SK-N-SH (cell line): ENCODE data around the gene FZR1. TPM values are rescaled to one million over a fixed set of nuclear protein-coding genes. Genes with fewer than 3 reads are reported as not detected.
A peak's percentile ranks its signal among the peaks of the same experiment; 100 is the strongest.

Experiments used
- CTCF ChIA-PET: fragments of 300-600, 350-600 bp; formaldehyde crosslinking; extraction: SDS; loops from one replicate; lab custom pipeline; 2021; lab: Yijun Ruan, JAX
- POLR2A ChIA-PET: fragments of 350-600 bp; sonication (Branson Sonifier 250); formaldehyde crosslinking; extraction: SDS; loops from one replicate; lab custom pipeline; 2020; ENCODE audit warnings: antibody characterized with exemption, inconsistent platforms; lab: Yijun Ruan, JAX
- DNase-seq: peaks from one replicate; pipeline ENCODE4 v3.0.0; 2012
- H2AFZ ChIP-seq: fragments of 200-600 bp; sonication (generic); 2 replicates; pipeline ENCODE4 v1.8.1; 2016; ENCODE audit warnings: antibody characterized with exemption, mild to moderate bottlenecking, low read depth
- H3F3A ChIP-seq: fragments of 200-600 bp; sonication (generic); replicated peaks from 2 replicates; pipeline ENCODE3; 2016; ENCODE audit warnings: antibody characterized with exemption, mild to moderate bottlenecking; ENCODE audit not compliant: insufficient read depth
- H3K27ac ChIP-seq, 2 experiments: fragments of 200-500 bp in 1 of 2; fragments of 200-600 bp in 1 of 2; sonication (Bioruptor generic) in 1 of 2; sonication (generic), shearing (Covaris generic) in 1 of 2; 2 replicates each; pipeline versions ENCODE4 v1.5.1 to v1.6.1; 2014 to 2016; ENCODE audit warnings: low read depth in 2 of 2, inconsistent platforms in 1 of 2, low read length in 1 of 2, mild to moderate bottlenecking in 1 of 2, mixed read lengths in 1 of 2
- H3K27me3 ChIP-seq: fragments of 200-600 bp; sonication (generic), shearing (Covaris generic); 2 replicates; pipeline ENCODE4 v1.6.1; 2016; ENCODE audit warnings: mixed run types; ENCODE audit not compliant: insufficient read depth
- H3K36me3 ChIP-seq, 2 experiments: fragments of 200-500 bp in 1 of 2; fragments of 200-600 bp in 1 of 2; sonication (Bioruptor generic) in 1 of 2; sonication (generic) in 1 of 2; replicated peaks in 1 of 2; 2 replicates each; pipeline versions ENCODE3 to v1.5.1; 2014 to 2016; ENCODE audit warnings: low read length in 1 of 2, mild to moderate bottlenecking in 1 of 2; ENCODE audit not compliant: insufficient read depth in 2 of 2, control insufficient read depth in 1 of 2
- H3K4me1 ChIP-seq, 2 experiments: fragments of 200-500 bp in 1 of 2; fragments of 200-600 bp in 1 of 2; sonication (Bioruptor generic) in 1 of 2; sonication (generic), shearing (Covaris generic) in 1 of 2; 2 replicates each; pipeline versions ENCODE4 v1.5.1 to v1.6.1; 2014 to 2016; ENCODE audit warnings: low read depth in 1 of 2, low read length in 1 of 2, mixed run types in 1 of 2; ENCODE audit not compliant: insufficient read depth in 2 of 2, control insufficient read depth in 1 of 2
- H3K4me2 ChIP-seq: fragments of 200-600 bp; sonication (generic), shearing (Covaris generic); 2 replicates; pipeline ENCODE4 v1.6.1; 2017; ENCODE audit warnings: mixed run types
- H3K4me3 ChIP-seq, 2 experiments: fragments of 200-500 bp in 1 of 2; fragments of 200-600 bp in 1 of 2; sonication (Bioruptor generic) in 1 of 2; sonication (generic), shearing (Covaris generic) in 1 of 2; 2 replicates each; pipeline versions ENCODE4 v1.5.1 to v1.8.1; 2014 to 2016; ENCODE audit warnings: low read depth in 2 of 2, inconsistent platforms in 1 of 2, low read length in 1 of 2, mild to moderate bottlenecking in 1 of 2, mixed read lengths in 1 of 2, moderate library complexity in 1 of 2
- H3K79me2 ChIP-seq: fragments of 200-600 bp; sonication (generic); 2 replicates; pipeline ENCODE4 v1.8.1; 2017; ENCODE audit warnings: mild to moderate bottlenecking; ENCODE audit not compliant: insufficient read depth
- H3K9ac ChIP-seq: fragments of 200-600 bp; sonication (generic); 2 replicates; pipeline ENCODE4 v1.6.1; 2017; ENCODE audit warnings: mixed run types
- H3K9me2 ChIP-seq: fragments of 200-600 bp; sonication (generic); 2 replicates; pipeline ENCODE4 v1.6.1; 2017; ENCODE audit warnings: mixed run types
- H3K9me3 ChIP-seq: fragments of 200-600 bp; sonication (generic); 2 replicates; pipeline ENCODE4 v1.6.1; 2017; ENCODE audit warnings: mixed run types, mild to moderate bottlenecking, moderate library complexity
- H4K20me1 ChIP-seq: fragments of 200-600 bp; sonication (generic); 2 replicates; pipeline ENCODE4 v1.6.1; 2017; ENCODE audit warnings: mild to moderate bottlenecking, mixed run types; ENCODE audit not compliant: insufficient read depth
- EP300 ChIP-seq, 2 experiments: IDR thresholded peaks; 2 replicates each; pipeline versions ENCODE4 v1.4.0 to v1.6.1; 2012; ENCODE audit warnings: borderline replicate concordance in 1 of 2, low read depth in 1 of 2, low read length in 1 of 2
- FOSL2 ChIP-seq: IDR thresholded peaks from 2 replicates; pipeline ENCODE4 v1.4.0; 2012; ENCODE audit warnings: low read depth, mild to moderate bottlenecking, moderate library complexity, borderline replicate concordance
- GATA2 ChIP-seq: sonication (generic); formaldehyde crosslinking; IDR thresholded peaks from 2 replicates; pipeline ENCODE4 v1.5.0; 2020; ENCODE audit warnings: mild to moderate bottlenecking, missing genetic modification reagents
- MEF2A ChIP-seq: IDR thresholded peaks from 2 replicates; pipeline ENCODE4 v1.4.0; 2012; ENCODE audit warnings: low read depth, borderline replicate concordance
- POLR2AphosphoS5 ChIP-seq: IDR thresholded peaks from 2 replicates; pipeline ENCODE4 v1.6.1; 2012; ENCODE audit warnings: low read depth, low read length
- RCOR1 ChIP-seq: fragments of 150-350 bp; IDR thresholded peaks from 2 replicates; pipeline ENCODE4 v1.6.1; 2017; ENCODE audit warnings: antibody characterized with exemption, low read length
- RXRA ChIP-seq: IDR thresholded peaks from 2 replicates; pipeline ENCODE4 v1.4.0; 2012; ENCODE audit warnings: low read depth, mild to moderate bottlenecking, borderline replicate concordance
- TEAD4 ChIP-seq: IDR thresholded peaks from 2 replicates; pipeline ENCODE4 v1.4.0; 2012; ENCODE audit warnings: mild to moderate bottlenecking, borderline replicate concordance; ENCODE audit not compliant: insufficient read depth
- YY1 ChIP-seq: IDR thresholded peaks from 2 replicates; pipeline ENCODE4 v1.4.0; 2012; ENCODE audit warnings: low read depth, mild to moderate bottlenecking
- WGBS: methylation state at CpG from one replicate; pipeline ENCODE4 v1.1.6; 2017; ENCODE audit warnings: low lambda C conversion rate; 5-methylcytosine and 5-hydroxymethylcytosine counted together
- polyA plus RNA-seq, 3 experiments: library from polyadenylated mRNA; depleted of rRNA; stranded (reverse); fragments of >200 nt; gene quantifications; 2 replicates each; pipeline ENCODE4 v1.2.3, GENCODE V29; 2012
- TF ChIP-seq, protein P1 (sequence below): IDR thresholded peaks from 2 replicates; pipeline ENCODE4 v1.4.0; 2012; ENCODE audit warnings: low read depth, borderline replicate concordance
- TF ChIP-seq, protein P2 (sequence below): IDR thresholded peaks from 2 replicates; pipeline ENCODE4 v1.4.0; 2012; ENCODE audit warnings: low read depth
- TF ChIP-seq, protein P3 (sequence below): fragments of 200-600 bp; sonication (generic); IDR thresholded peaks from 2 replicates; pipeline ENCODE4 v1.6.1; 2017; ENCODE audit warnings: antibody characterized with exemption, mild to moderate bottlenecking, moderate library complexity

The FZR1 gene
- polyA plus RNA-seq, 1 of the 3 experiments (the other 2 are of a cell fraction), result 36.3 TPM

DNA sequence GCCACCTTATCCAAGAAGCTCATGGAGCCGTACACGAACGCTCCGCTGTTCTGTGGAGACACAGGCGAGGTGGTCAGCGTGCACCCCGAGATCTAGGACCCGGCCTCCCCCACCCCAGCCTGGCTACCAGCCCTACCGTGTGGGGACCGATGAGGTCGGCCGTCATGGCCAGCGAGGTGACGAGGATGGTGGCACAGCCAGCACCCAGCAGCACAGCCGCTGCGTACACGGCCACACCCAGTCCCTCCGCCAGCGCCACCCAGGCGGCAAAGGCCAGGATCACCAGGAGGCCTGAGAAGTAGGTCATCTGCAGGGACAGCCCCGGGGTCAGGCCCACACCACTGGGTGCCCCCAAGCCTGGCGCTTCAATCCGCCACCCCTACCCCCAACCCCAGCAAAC, 40.0 kb downstream of the FZR1 start:
- Histone ChIP-seq H3F3A (peaks cover 7% of the 10 kb centered on the region), H3K9me2 (no peaks in the 10 kb centered on the region), H3K9me3 (no peaks in the 10 kb centered on the region), H3K27me3 (no peaks in the 10 kb centered on the region), H3K4me1 (no peaks in the 10 kb centered on the region; a peak in 1 of 4 replicates), H3K79me2 (peaks cover 7% of the 10 kb centered on the region; the same call in 1 of the 2 replicates), H3K36me3 (peaks cover 0 to 30% of the 10 kb centered on the region in 2 experiments), H3K4me2 (no peak overlapping the region), H2AFZ (no peak overlapping the region), H3K9ac (no peak overlapping the region), H3K27ac (no peak overlapping the region), H3K4me3 (no peak overlapping the region), H4K20me1 (0 out of 2 replicates have a peak, but pooled peaks cover 7% of the 10 kb centered on the region)
- ChIA-PET CTCF (interaction anchor here (0.9 to 6.0 kb wide), 12 partner anchors 10 to 161 kb away, joined by 3 to 73 read pairs (median 7); partner anchors contain the start of genes GIPC3 and MFSD12), POLR2A (no interaction called here)
- DNase-seq, result no peak
- WGBS, result 96% methylated on average over 4 of the region's 23 CpGs
- TF ChIP-seq, protein P1, sequence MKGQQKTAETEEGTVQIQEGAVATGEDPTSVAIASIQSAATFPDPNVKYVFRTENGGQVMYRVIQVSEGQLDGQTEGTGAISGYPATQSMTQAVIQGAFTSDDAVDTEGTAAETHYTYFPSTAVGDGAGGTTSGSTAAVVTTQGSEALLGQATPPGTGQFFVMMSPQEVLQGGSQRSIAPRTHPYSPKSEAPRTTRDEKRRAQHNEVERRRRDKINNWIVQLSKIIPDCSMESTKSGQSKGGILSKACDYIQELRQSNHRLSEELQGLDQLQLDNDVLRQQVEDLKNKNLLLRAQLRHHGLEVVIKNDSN, result no peak
- no peak for TF ChIP-seq RXRA
- no peak for TF ChIP-seq POLR2AphosphoS5
- TF ChIP-seq RCOR1, result no peak
- TF ChIP-seq GATA2 (CRISPR knock-in tag), result no peak
- TF ChIP-seq EP300 (IDR thresholded peaks at IDR 0.05; ENCODE audit: borderline replicate concordance in 1 of 2, low read depth in 1 of 2, low read length in 1 of 2), result no peak
- no peak for TF ChIP-seq FOSL2
- TF ChIP-seq TEAD4, result no peak
- TF ChIP-seq, protein P2, sequence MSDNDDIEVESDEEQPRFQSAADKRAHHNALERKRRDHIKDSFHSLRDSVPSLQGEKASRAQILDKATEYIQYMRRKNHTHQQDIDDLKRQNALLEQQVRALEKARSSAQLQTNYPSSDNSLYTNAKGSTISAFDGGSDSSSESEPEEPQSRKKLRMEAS, result no peak
- TF ChIP-seq YY1, result no peak
- TF ChIP-seq, all 33 proteins: peak for 0

DNA sequence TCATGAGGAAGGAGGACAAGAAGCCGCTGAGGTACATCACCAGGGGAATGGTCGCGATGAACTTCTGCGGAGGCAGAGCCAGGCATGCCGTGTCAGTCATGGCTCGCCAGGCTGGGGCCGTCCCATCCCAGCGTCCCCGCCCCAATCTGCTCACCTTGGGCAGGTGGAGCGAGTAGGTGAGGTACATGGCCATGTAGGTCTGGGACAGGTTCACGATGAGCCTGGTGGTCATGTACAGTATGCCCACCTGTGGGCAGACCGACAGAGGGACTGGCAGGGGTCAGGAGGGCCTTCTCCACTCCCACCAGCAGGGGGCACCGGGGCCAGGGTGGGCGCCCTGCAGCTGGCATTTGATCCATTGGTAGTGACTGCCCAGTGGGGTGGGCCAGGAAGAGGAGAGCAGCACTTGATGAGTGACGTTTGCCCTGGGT, 41.2 kb downstream of the FZR1 start:
- peak; percentile 79 for DNase-seq
- H3K79me2 ChIP-seq, result peaks cover 16% of the 10 kb centered on the region; the same call in 1 of the 2 replicates
- peaks cover 7% of the 10 kb centered on the region for H3F3A ChIP-seq
- no peak overlapping the region for H3K9ac ChIP-seq
- no peaks in the 10 kb centered on the region for H3K9me2 ChIP-seq
- POLR2A ChIA-PET, result no interaction called here
- CTCF ChIA-PET, result interaction anchor here (0.9 to 6.0 kb wide), 8 partner anchors 8 to 45 kb away, joined by 3 to 73 read pairs (median 10); partner anchors contain the start of genes GIPC3, MFSD12 and TEKTIP1
- H2AFZ ChIP-seq, result no peak overlapping the region
- H3K27ac ChIP-seq, result no peak overlapping the region
- no peak overlapping the region for H3K4me2 ChIP-seq
- peaks cover 0 to 30% of the 10 kb centered on the region in 2 experiments for H3K36me3 ChIP-seq
- no peaks in the 10 kb centered on the region; a peak in 1 of 4 replicates for H3K4me1 ChIP-seq
- no peaks in the 10 kb centered on the region for H3K27me3 ChIP-seq
- no peak for TF ChIP-seq RCOR1
- no peak for TF ChIP-seq MEF2A
- TF ChIP-seq FOSL2, result no peak
- TF ChIP-seq, protein P2, result no peak
- TF ChIP-seq, protein P3, sequence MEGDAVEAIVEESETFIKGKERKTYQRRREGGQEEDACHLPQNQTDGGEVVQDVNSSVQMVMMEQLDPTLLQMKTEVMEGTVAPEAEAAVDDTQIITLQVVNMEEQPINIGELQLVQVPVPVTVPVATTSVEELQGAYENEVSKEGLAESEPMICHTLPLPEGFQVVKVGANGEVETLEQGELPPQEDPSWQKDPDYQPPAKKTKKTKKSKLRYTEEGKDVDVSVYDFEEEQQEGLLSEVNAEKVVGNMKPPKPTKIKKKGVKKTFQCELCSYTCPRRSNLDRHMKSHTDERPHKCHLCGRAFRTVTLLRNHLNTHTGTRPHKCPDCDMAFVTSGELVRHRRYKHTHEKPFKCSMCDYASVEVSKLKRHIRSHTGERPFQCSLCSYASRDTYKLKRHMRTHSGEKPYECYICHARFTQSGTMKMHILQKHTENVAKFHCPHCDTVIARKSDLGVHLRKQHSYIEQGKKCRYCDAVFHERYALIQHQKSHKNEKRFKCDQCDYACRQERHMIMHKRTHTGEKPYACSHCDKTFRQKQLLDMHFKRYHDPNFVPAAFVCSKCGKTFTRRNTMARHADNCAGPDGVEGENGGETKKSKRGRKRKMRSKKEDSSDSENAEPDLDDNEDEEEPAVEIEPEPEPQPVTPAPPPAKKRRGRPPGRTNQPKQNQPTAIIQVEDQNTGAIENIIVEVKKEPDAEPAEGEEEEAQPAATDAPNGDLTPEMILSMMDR, result peak; percentile 61
- H4K20me1 ChIP-seq, result 0 out of 2 replicates have a peak, but pooled peaks cover 7% of the 10 kb centered on the region
- 93% methylated on average over 10 of the region's 15 CpGs for WGBS
- H3K9me3 ChIP-seq, result no peaks in the 10 kb centered on the region
- H3K4me3 ChIP-seq, result no peak overlapping the region
